Measurements from ENCODE around the gene LCN1.

GRCh38 chr9:135550344-135550918, 29.2 kb downstream of the LCN1 start:
- TF ChIP-seq CTCF (IDR thresholded peaks at IDR 0.05) = no peak
- TF ChIP-seq POLR2A (IDR thresholded peaks at IDR 0.05) = no peak

Measured in esophagus squamous epithelium (tissue), 4 donors.